HG02840 (cell line): ENCODE data around the gene RAMP1.
"Not testable (repeated sequence)": the region's sequence is repeated elsewhere in the genome, so short reads cannot be mapped to it uniquely, and the experiment has no call there.

Source experiments
- ATAC-seq: cut with Tn5 transposase; IDR thresholded peaks from one replicate; pipeline ENCODE4 v1.9.1; 2021; ENCODE audit warnings: mild to moderate bottlenecking, moderate library complexity, moderate number of reproducible peaks; ENCODE audit not compliant: unreplicated experiment, low FRiP score

The RAMP1 gene

DNA sequence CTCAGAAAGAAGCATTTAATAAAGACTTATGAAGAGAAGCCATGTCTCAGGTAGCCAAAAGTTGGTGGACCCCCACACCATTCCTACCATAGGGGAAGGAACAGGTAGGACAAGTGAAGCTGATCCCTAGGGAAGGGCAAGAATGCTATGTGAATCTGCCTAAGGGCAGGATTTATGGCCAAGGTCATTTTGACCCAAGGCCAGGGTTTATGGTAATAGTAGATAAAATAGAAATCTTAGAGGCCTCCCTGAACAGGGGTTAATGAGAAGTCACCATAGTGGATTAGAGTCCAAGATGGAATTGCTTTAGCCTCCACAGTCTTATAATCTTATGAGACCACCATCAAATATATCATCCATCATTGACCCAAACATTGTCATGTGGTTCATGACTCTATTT, 81.4 kb downstream of the RAMP1 start:
- no peak for ATAC-seq

DNA sequence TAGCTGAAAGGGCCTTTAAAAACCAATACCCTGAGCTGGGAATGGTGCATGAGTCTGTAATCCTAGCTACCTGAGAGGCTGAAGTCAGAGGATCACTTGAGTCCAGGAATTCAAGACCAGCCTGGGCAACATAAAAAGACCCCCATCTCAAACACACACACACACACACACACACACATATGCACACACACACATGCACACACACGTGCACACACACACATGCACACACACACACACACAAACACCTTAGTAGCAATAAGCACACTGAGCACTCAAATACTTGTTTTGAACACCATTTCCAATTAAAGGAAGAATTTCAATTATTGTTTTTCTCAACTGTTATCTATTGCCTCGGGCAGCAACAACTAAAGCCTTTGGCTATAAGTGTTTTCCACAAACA, 81.8 kb downstream of the RAMP1 start:
- ATAC-seq = no peak

DNA sequence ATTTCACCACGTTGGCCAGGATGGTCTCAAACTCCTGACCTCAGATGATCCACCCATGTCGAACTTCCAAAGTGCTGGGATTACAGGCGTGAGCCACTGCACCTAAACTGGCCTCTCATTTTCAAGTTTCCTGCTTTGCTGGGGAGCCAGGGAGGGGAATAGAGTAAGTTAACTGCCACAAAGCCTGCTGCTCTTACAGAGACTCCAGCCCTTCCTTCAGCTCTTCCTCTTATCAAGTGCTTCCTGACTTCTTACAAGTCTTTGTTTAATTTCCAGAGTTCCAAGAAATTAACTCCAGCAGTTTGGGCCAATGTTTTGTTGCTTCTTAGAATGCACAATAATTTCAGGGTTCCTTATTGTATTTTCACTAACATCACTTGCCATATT, 83.1 kb downstream of the RAMP1 start:
- no peak for ATAC-seq

DNA sequence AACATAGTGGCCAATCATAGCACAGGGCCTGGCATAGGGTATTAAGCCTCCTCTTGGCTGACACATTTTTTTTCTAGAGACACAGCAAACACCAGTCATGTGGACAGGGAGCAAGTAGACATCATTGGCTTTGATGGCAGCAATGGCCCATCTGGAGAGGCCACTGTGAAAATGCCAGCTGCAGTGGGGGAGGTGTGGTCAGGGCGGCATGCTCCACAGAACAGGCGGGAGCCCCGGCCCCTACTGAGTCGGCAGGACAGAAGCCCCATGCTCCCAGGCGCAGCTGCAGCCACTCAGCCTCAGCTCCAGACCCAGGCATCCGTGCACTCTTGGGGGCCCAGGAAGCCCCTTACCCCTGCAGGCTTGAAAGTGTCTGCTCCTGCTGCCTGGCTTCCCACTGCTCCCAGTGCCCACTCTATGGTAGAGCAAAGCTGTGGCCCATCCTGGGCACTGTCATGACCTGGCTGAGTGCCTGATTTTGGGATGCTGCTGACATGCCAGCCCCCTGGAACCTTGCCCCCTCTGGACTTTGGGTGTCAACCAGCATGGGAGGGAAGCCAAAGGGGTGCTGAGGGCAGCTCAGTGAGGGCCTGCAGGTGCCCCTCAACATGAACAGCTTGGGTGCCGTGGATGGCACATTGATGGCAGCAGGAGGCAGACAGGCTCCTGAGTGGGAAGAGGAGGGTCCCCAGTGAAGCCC, 84.1 kb downstream of the RAMP1 start:
- no peak for ATAC-seq

DNA sequence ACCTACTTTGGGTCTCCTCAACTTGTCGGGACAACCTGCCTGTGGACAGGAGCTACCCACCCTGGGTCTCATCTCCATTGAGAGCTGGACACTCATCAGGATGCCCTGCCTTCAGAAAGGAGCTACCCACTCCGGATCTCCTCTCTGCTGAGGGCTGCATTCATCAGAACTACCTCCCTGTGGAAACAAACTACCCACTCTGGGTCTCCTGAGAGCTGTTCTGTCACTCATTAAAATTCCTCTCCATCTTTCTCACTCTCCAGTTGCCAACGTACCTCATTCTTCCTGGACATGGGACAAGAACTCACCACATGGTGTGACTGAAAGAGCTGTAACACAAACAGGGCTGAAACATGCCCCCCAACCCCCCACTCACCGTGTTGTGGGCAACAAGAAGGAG, 84.9 kb downstream of the RAMP1 start:
- no peak for ATAC-seq

DNA sequence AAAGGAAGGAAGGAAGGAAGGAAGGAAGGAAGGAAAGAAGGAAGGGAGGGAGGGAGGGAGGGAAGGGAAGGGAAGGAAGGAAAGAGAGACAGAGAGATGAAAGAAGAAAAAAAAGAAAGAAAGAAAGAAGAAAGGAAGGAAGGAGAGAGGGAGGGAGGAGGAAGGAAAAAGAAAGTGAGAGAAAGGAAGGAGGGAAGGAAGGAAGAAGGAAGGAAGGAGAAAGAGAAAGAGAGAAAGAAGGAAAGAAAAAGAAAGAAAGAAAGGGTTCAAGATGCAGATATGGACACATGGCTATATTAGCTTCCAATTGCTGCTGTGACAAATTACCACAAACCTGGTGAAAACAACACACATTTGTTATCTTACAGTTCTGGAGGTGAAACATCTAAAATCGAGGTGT, 87.0 kb downstream of the RAMP1 start:
- no peak for ATAC-seq

DNA sequence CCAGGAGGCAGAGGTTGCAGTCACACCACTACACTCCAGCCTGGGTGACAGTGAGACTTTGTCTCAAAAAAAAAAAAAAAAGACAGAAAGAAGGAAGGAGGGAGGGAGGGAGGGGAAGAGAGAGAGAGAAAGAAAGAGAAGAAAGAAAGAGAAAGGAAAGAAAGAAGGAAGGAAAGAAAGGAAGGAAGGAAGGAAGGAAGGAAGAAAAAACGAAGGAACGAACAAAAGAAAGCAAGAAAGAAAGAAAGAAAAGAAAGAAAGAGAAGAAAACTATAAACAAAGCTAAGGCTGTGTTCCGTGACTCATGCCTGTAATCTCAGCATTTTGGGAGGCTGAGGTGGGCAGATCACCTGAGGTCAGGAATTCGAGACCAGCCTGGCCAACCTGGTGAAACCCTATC, 91.9 kb downstream of the RAMP1 start:
- ATAC-seq = not testable (repeated sequence)

DNA sequence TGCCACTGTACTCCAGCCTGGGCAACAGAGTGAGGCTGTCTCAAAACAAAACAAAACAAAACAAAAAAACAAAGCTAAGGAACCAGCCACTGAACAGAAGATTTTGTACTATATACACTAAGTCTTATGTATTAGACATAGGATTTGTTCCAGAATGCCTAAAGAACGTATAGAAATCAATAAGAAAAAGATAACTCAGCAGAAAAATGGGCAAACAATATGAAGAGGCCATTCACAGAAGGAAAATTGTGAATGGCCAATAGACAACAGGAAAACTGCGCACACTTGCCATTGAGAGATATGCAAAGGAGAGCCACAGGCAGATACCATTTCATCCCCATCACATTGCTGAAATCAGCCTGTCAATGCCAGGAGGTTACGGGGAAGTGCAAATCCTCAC, 92.5 kb downstream of the RAMP1 start:
- ATAC-seq = no peak

DNA sequence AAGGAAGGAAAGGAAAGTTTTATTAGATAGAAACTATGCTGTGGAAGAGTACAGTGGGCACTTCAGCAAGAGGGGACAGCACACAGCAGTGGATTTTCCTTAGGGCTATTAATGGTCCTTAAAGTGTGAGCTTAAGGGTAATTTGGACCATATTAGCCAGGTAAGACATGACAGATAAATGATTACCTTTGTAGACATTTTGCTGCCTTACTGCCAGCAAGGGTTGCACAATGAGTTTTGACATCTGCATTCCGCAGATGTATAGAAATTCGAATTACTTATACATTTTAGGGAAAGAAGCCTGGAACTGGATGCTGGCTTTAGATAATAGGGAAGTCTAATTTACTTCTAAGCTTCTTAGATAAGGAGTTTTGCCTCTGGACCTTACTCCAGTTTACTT, 93.4 kb downstream of the RAMP1 start:
- ATAC-seq = no peak

DNA sequence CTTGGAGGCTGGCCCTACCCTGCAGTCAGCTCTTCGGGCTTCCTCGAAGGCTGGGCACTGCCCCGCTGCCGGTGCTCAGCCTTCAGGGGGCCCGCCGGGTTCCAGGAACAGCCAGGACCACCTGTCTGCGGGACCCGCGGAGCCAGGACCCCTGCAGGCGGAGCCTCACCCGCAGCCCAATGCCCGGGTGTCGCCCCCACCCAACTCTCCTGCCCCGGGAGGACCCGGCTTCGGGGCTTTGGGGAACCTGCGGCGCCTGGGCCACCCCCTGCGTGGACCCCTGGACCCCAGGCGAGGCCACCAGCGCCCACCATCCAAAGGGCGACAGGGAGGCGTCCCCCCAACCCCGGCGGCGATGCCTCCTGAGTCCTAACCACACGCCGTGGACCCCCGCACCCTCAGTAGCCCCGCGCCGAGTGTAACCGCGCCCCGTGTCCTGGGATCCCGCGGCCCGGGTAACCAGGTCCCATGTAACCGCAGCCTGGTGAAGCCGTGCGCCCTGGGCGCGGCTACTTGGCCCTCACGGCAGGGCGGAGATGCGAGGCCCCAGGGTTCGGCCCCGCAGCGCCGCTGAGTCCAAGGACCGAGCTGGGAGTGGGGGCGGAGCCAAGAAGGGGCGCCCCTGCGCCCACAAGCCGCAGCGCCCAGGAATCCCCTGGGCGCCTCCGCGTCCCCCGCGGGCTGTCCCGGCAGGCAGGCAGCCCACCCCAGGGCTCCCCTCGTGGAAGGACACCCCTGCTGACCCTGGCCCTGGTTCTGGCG, 96.4 kb downstream of the RAMP1 start:
- no peak for ATAC-seq

DNA sequence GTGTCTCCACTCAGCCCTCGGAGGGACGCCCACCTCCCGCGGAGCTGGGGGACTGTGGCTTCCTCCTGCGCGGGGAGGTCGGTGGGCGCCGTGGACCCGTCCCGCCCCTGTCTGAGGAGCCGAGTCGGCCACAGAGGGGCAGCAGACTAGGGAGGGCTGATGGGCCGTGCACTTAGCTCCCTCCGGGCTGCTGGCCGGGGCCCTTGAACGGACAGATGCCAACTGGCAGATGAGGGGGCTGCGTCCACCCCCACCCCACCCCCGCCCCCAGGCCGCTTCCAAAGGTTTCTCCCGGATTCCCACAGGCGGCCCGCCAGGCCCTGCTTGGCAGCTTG, 96.9 kb downstream of the RAMP1 start:
- no peak for ATAC-seq

DNA sequence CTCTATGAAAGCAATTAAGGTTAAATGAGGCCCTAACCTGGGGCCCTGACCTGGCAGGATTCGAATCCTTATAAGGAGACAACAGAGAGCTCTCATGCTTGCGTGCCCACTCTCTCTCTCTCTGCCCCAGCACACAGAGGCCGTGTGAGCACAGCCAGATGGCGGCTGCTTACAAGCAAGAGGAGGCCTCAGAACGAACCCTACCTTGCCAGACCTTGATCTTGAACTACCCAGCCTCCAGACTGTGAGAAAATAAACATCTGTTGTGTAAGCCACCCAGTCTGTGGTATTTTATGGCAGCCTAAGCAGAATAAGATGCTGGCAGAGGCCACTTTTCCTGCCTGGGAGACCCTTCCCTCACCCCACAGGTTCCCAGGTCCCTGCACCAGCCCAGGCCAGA, 102.2 kb downstream of the RAMP1 start:
- no peak for ATAC-seq
